GM20000 (cell line): ENCODE measurements around the gene CTDP1.

Experiments
- DNase-seq: peaks from one replicate; pipeline ENCODE4 v3.0.0; 2012; ENCODE audit warnings: low spot score
- TF ChIP-seq, protein P1 (sequence below): IDR thresholded peaks from 2 replicates; pipeline ENCODE4 v1.5.1; 2012; ENCODE audit warnings: mild to moderate bottlenecking, control low read depth; ENCODE audit errors: extremely low read depth, missing control alignments

CTDP1 gene

DNA sequence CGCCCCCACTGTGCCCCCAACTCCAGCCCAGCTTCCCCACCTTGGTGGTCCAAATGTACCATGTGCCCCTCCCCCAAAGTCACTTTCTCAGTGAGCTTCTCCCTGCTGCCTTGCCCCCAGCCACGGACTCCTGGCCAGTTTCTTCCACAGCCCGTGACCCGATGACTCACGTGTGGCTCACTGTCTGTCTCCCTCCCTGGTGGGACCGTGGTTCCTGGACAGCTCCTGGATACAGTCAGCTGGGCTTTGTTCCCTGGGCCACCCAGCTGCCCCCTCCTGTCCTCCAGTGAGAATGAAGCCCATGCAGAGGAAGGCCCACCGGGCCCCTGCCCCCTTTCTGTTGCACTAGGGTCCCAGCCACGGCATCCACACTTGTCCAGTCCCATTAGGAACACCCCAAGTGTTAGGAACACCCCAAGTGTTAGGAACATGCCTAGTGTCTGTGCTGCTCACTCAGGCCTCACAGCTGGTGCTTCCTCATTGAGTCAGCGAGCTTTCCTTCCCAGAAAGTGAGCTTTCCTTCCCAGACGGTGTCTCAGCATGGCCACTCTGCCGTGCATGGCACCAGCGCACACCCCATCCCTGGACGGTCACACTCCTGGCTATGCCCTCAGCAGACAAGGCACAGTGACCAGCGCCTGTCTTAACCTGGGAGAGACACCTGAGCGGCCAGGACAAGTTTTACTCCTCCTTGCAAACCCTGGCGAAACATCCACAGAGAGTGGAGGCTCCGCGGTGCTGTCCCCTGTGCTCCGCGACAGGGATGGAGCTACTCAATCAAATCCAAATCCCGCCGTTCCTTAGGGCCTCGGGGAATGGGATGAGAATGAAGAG, 44.8 kb upstream of the CTDP1 start:
- TF ChIP-seq, protein P1, sequence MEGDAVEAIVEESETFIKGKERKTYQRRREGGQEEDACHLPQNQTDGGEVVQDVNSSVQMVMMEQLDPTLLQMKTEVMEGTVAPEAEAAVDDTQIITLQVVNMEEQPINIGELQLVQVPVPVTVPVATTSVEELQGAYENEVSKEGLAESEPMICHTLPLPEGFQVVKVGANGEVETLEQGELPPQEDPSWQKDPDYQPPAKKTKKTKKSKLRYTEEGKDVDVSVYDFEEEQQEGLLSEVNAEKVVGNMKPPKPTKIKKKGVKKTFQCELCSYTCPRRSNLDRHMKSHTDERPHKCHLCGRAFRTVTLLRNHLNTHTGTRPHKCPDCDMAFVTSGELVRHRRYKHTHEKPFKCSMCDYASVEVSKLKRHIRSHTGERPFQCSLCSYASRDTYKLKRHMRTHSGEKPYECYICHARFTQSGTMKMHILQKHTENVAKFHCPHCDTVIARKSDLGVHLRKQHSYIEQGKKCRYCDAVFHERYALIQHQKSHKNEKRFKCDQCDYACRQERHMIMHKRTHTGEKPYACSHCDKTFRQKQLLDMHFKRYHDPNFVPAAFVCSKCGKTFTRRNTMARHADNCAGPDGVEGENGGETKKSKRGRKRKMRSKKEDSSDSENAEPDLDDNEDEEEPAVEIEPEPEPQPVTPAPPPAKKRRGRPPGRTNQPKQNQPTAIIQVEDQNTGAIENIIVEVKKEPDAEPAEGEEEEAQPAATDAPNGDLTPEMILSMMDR, result no peak
- peak; percentile 12 for DNase-seq

DNA sequence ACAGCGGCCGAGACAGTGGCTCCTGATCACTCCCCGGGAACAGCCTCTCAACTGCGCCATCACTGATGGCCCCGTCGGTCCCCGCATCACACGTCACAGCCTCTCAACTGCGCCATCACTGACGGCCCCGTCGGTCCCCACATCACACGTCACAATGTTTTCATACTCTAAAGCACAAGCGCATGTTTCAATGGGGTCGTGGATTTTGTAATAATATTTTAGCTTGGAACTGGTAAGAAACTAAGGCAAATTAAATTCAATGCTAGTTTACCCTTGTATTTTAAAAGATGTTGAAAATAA, 44.2 kb upstream of the CTDP1 start:
- no peak for DNase-seq
- TF ChIP-seq, protein P1, result no peak

DNA sequence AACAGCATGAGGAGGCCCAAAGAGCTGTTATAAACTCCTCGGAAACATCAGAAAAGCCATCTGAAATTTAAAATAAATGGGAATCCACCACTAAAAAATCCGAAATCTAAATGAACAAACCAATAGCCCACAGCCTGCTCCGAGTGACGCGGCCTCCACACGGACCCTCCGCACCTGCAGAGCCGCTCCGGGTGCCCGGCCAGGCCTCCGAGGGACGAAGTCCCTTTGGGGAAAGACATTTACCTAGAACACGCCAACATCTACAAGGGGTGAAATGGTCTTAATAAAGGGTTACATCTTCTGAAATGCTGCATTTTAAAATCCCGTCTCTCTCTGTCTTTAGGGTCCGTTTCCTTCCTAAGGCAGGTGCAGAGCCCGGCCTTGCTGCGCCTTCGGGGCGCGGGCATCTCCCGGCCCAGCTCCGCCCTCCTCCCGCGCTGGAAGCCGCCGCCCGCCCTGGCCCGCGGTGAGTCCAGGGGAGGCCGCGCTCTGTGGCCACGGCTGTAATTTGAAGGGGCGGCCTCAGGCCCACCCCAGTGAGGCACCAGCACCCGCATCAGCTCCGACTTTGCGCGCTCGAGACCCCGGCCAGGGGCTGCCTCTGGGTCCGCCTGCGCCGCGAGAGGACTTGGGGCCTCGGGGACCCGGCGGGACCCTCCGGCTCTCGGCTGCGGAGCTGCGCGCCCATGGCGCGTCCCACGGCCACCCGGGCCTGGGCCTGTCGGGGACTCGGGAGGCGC, 42.3 kb upstream of the CTDP1 start:
- TF ChIP-seq, protein P1, result no peak
- peak; percentile 14 for DNase-seq

DNA sequence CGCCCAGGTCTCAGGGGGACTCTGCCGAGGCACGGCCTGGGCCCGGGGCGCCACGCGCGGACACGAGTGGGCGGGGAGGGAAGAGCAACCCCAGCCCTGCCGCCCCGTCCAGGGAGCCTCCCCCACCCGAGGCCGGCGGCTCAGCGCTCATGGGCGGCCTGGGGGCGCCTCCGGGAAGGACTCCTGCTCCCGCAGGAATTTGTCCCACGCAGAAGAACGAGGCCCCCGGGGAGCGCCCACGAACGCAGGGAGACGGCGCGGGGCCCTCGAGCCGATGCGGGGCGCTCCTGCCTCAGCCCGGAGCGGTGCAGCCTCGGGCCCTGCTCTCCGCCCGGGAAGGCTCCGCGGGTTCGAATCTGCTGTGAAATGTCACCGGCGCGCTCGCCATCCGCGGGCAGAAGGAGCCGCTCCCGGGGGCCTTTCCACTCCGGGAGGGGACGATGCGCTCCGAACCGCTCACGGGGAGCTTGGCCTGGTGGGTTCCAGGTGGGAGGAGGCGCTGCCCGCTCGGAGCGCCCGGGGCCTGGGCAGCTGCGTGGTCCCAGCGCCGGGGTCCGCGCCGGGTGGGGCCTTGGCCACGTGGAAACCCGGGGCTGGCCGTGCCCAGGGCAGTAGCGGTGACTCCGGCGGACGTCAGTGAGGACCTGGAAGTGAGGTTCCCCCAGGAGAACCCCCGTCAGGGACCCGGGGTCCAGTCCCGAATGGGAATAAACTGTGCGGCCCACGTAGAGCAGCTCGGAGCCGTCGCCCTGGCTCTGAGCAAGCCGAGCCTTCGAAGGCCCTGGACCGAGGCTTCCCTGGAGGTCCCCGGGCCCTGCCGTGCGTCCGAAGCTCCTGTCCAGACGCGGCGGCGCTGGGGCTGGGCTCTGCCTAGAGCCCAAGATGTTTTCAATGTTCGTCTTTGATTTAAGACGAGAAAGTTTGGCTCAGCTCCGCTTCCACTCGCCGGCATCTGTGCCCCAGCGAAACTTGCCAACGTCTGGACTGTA, 41.4 kb upstream of the CTDP1 start:
- TF ChIP-seq, protein P1, result no peak
- DNase-seq, result peak; percentile 28

DNA sequence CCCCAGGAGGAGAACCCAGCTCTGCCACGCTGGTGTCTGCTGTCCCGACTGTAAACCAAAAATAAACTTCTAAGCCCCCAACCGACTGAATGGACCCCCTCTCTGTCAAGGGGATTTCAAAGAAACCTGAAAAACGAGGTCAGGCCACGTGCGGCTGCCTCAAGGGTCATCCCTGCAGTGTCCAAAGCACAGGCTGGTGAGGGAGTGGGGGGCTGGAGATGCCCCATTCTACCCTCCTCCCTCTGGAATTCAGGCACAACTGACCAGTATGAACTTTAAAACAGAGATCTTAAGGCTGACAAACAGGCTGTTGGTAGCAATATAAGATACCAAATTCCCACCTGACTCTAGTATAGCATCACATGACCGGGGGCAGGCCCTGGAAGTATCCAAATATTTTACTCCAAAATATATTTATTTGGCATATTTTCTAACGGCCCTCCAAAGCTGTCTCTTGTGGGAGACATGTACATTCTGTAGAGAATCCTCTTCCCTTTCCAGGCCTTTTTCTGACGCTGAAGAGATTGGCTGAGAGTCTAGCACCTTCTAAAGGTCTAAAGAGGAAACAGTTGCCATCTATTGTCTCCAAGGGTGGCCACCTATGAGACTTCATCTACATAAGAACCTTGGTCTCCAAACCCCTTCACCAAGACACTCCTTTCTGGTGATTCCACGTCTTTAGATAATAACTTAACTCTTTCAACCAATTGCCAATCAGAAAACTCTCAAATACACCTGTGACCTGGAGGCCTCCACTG, 40.4 kb upstream of the CTDP1 start:
- TF ChIP-seq, protein P1, result no peak
- no peak for DNase-seq

DNA sequence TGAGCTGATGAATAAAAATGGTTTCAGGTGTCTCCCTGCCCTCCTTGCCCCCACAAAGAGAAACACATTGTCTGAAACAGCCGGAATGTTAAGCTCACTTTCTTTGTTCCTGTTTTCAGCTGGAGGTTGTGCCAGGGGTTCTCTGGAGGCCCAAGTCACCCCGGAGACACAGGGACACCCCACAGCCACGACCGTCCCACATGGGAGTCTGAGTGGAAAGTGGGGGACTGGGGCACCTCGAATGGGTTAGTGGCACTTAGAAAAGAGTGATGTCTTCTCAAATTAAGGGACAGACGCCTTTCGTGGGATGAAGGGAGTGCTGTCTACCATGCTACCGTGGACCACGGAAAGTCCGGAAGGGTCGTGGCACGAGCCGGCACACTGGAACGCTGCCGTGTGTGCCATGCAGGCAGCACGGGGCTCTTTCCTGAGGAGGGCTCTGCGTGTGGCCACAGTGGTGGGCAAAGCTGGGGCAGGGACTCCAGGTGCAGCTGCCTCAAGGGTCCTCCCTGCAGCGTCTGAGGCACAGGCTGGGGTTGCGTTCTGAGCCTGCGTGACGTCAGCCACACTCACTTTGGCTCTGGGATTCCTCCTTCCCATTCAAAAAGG, 39.4 kb upstream of the CTDP1 start:
- TF ChIP-seq, protein P1, result no peak
- no peak for DNase-seq
